Transverse colon (tissue), 3 donors: Measurements from ENCODE around the gene SCN9A.

Experiments used
- POLR2A ChIP-seq: fragments of 450-650 bp; IDR thresholded peaks from one replicate; pipeline ENCODE4 v1.6.1; 2016; ENCODE audit warnings: antibody characterized with exemption, mild to moderate bottlenecking, moderate library complexity
- TF ChIP-seq, protein P1 (sequence below), 5 experiments: fragments of 200-600 bp in 3 of 5; fragments of 450-650 bp in 2 of 5; sonication (generic) in 3 of 5; IDR thresholded peaks; 1 replicate in 2 of 5; 2 replicates in 3 of 5; pipeline ENCODE4 v1.5.1; 2016 to 2017; ENCODE audit warnings: antibody characterized with exemption in 5 of 5, inconsistent platforms in 3 of 5, mild to moderate bottlenecking in 2 of 5, moderate library complexity in 1 of 5

DNA sequence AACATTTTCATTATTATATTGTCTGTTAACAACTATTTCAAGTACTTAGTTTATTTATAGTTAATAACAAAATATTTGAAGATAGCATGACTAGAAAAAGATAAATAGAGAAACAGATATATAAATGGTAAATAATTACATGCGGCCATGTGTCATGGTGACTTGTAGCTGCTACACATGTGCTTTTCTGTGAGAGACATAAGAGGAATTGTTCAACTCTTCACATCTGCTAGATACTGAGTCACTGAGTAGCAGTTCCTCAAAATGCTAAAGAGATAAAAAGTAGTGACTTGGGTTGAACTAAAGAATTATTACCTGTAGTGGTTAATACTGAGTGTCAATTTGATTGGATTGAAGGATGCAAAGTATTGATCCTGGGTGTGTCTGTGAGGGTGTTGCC is 37.5 kb upstream of the SCN9A start:
- TF ChIP-seq, protein P1, sequence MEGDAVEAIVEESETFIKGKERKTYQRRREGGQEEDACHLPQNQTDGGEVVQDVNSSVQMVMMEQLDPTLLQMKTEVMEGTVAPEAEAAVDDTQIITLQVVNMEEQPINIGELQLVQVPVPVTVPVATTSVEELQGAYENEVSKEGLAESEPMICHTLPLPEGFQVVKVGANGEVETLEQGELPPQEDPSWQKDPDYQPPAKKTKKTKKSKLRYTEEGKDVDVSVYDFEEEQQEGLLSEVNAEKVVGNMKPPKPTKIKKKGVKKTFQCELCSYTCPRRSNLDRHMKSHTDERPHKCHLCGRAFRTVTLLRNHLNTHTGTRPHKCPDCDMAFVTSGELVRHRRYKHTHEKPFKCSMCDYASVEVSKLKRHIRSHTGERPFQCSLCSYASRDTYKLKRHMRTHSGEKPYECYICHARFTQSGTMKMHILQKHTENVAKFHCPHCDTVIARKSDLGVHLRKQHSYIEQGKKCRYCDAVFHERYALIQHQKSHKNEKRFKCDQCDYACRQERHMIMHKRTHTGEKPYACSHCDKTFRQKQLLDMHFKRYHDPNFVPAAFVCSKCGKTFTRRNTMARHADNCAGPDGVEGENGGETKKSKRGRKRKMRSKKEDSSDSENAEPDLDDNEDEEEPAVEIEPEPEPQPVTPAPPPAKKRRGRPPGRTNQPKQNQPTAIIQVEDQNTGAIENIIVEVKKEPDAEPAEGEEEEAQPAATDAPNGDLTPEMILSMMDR (IDR thresholded peaks at IDR 0.05) = no peak
- TF ChIP-seq POLR2A = no peak
